Measurements from ENCODE around the gene MORF4L2.

The MORF4L2 gene

GRCh38 chrX:103630171-103630511, 56.4 kb downstream of the MORF4L2 start:
- DNase-seq, result no peak

- DNase-seq, result peak; percentile 19
Measured at GRCh38 chrX:103629318-103630170, 57.0 kb downstream of the MORF4L2 start.

- DNase-seq, result peak; percentile 40
Measured at GRCh38 chrX:103628386-103629317, 57.8 kb downstream of the MORF4L2 start, which contains the start of gene TCEAL1. TSS of gene TCEAL1 (plus strand) at chrX:103628975. CDS start at chrX:103629917, 942 bp downstream.

- no peak for DNase-seq
Measured at GRCh38 chrX:103626855-103627254, 59.6 kb downstream of the MORF4L2 start.

All from CD4-positive, alpha-beta T cell treated with Interferon gamma for 1 hour (primary cell).